ENCODE results near the gene FGF14.
"Not testable (repeated sequence)": the region's sequence is repeated elsewhere in the genome, so short reads cannot be mapped to it uniquely, and the experiment has no call there.

Gene FGF14

GRCh38 chr13:102117175-102117831 lies 284.5 kb downstream of the FGF14 start:
- no peak for DNase-seq

GRCh38 chr13:102103469-102103868 lies 298.4 kb downstream of the FGF14 start:
- DNase-seq, result no peak

GRCh38 chr13:102100234-102100633 lies 301.6 kb downstream of the FGF14 start:
- DNase-seq, result no peak

GRCh38 chr13:102097708-102098107 lies 304.1 kb downstream of the FGF14 start:
- no peak for DNase-seq

- DNase-seq, result not testable (repeated sequence)
These were observed 308.6 kb downstream of the FGF14 start for GRCh38 chr13:102093288-102093687.

GRCh38 chr13:102091231-102091630 lies 310.6 kb downstream of the FGF14 start:
- no peak for DNase-seq

GRCh38 chr13:102090532-102090931 lies 311.3 kb downstream of the FGF14 start:
- no peak for DNase-seq

- DNase-seq, result no peak
These were observed 312.1 kb downstream of the FGF14 start for GRCh38 chr13:102089722-102090121.

- DNase-seq, result no peak
These were observed 312.7 kb downstream of the FGF14 start for GRCh38 chr13:102089177-102089576.

GRCh38 chr13:102073251-102073650 lies 328.6 kb downstream of the FGF14 start:
- no peak for DNase-seq

GRCh38 chr13:102071711-102072110 lies 330.1 kb downstream of the FGF14 start:
- DNase-seq, result no peak

GRCh38 chr13:102068323-102068722 lies 333.5 kb downstream of the FGF14 start:
- not testable (repeated sequence) for DNase-seq

GRCh38 chr13:102055090-102055779 lies 346.6 kb downstream of the FGF14 start:
- DNase-seq, result no peak

GRCh38 chr13:102049853-102050252 lies 352.0 kb downstream of the FGF14 start:
- no peak for DNase-seq

- no peak for DNase-seq
These were observed 356.1 kb downstream of the FGF14 start for GRCh38 chr13:102045731-102046130.

GRCh38 chr13:102042746-102043145 lies 359.1 kb downstream of the FGF14 start:
- DNase-seq, result no peak

- DNase-seq, result no peak
These were observed 360.3 kb downstream of the FGF14 start for GRCh38 chr13:102041544-102041943.

- no peak for DNase-seq
These were observed 361.0 kb downstream of the FGF14 start for GRCh38 chr13:102040812-102041211.

GRCh38 chr13:102039264-102039663 lies 362.6 kb downstream of the FGF14 start:
- no peak for DNase-seq

GRCh38 chr13:102038787-102039186 lies 363.1 kb downstream of the FGF14 start:
- DNase-seq, result no peak

- no peak for DNase-seq
These were observed 365.9 kb downstream of the FGF14 start for GRCh38 chr13:102035969-102036368.

- DNase-seq, result no peak
These were observed 368.0 kb downstream of the FGF14 start for GRCh38 chr13:102033857-102034331.

- DNase-seq, result no peak
These were observed 368.5 kb downstream of the FGF14 start for GRCh38 chr13:102033386-102033785.

- no peak for DNase-seq
These were observed 373.0 kb downstream of the FGF14 start for GRCh38 chr13:102028868-102029267.

GRCh38 chr13:102028206-102028605 lies 373.6 kb downstream of the FGF14 start:
- DNase-seq, result no peak
